Liver (tissue), 3 donors: ENCODE measurements around the gene RPS6KA4.

Experiments
- ATF3 ChIP-seq: IDR thresholded peaks from 2 replicates; pipeline ENCODE4 v1.6.1; 2016; ENCODE audit warnings: antibody characterized with exemption
- CTCF ChIP-seq: fragments of 150-350 bp; IDR thresholded peaks from 2 replicates; pipeline ENCODE4 v1.5.1; 2017; ENCODE audit warnings: improper control_type of control experiment, low read depth, low read length; ENCODE audit not compliant: missing input control
- EGR1 ChIP-seq, 2 donors: IDR thresholded peaks; 2 replicates each; pipeline ENCODE4 v1.6.1; 2016 to 2018; ENCODE audit warnings: antibody characterized with exemption in 2 of 2, low read depth in 2 of 2
- GABPA ChIP-seq, 2 donors: IDR thresholded peaks in 1 of 2; conservative IDR thresholded peaks in 1 of 2; 2 replicates each; pipeline ENCODE4 v1.6.1; 2016; ENCODE audit warnings: antibody characterized with exemption in 2 of 2, mild to moderate bottlenecking in 1 of 2, moderate library complexity in 1 of 2
- JUND ChIP-seq, 2 donors: IDR thresholded peaks; 2 replicates each; pipeline ENCODE4 v1.6.1; 2016; ENCODE audit warnings: antibody characterized with exemption in 2 of 2
- RAD21 ChIP-seq, 2 donors: IDR thresholded peaks; 2 replicates each; pipeline ENCODE4 v1.6.1; 2016; ENCODE audit warnings: antibody characterized with exemption in 2 of 2, mild to moderate bottlenecking in 2 of 2
- REST ChIP-seq: IDR thresholded peaks from 2 replicates; pipeline ENCODE4 v1.6.1; 2016; ENCODE audit warnings: antibody characterized with exemption, mild to moderate bottlenecking
- TAF1 ChIP-seq: conservative IDR thresholded peaks from 2 replicates; pipeline ENCODE4 v1.6.1; 2016; ENCODE audit warnings: antibody characterized with exemption, mild to moderate bottlenecking
- YY1 ChIP-seq: IDR thresholded peaks from 2 replicates; pipeline ENCODE4 v1.6.1; 2016; ENCODE audit warnings: antibody characterized with exemption, mild to moderate bottlenecking
- ZBTB33 ChIP-seq: IDR thresholded peaks from 2 replicates; pipeline ENCODE4 v1.6.1; 2016; ENCODE audit warnings: antibody characterized with exemption
- donor health status: healthy.
- donor health status: healthy.

GRCh38 chr11:64406221-64406946, 47.4 kb downstream of the RPS6KA4 start:
- TF ChIP-seq CTCF, result no peak
- no peak for TF ChIP-seq REST
- no peak for TF ChIP-seq TAF1
- no peak for TF ChIP-seq EGR1 (IDR thresholded peaks at IDR 0.05; ENCODE audit: low read depth in 2 of 2)
- no peak for TF ChIP-seq RAD21 (IDR thresholded peaks at IDR 0.05)
- no peak for TF ChIP-seq YY1
- no peak for TF ChIP-seq ZBTB33
- TF ChIP-seq JUND (IDR thresholded peaks at IDR 0.05), result no peak
- no peak for TF ChIP-seq ATF3
- no peak for TF ChIP-seq GABPA (IDR thresholded peaks at IDR 0.05 in 1 of 2, conservative IDR thresholded peaks at IDR 0.05 in 1 of 2)
